Stimulated activated naive B cell treated with anti-CD40 and anti-IgM and Interleukin-4, amounts not matched to agents 10 μg/mL and 1 μg/mL and 100 μg/mL, for 72 hours (primary cell): Measurements from ENCODE around the gene CA11.
"Not testable (repeated sequence)": the region's sequence is repeated elsewhere in the genome, so short reads cannot be mapped to it uniquely, and the experiment has no call there.

Source experiments
- ATAC-seq, 2 donors: fragments of 150-1000 bp; cut with Tn5 transposase; replicated peaks; 2 replicates each; pipeline ENCODE4 v1.10.0; 2021; ENCODE audit warnings: moderate library complexity in 1 of 2
- DNase-seq: peaks from one replicate; pipeline ENCODE4 v3.0.0; 2021
- H3K27ac Mint-ChIP-seq: one replicate; pipeline ENCODE4 v1.8.0; 2022; ENCODE audit warnings: mild to moderate bottlenecking, mixed read lengths
- H3K27me3 Mint-ChIP-seq, 2 donors: one replicate each; pipeline ENCODE4 v1.8.0; 2022; ENCODE audit warnings: mixed read lengths in 2 of 2
- H3K36me3 Mint-ChIP-seq, 2 donors: one replicate each; pipeline ENCODE4 v1.8.0; 2022; ENCODE audit warnings: mixed read lengths in 2 of 2, mild to moderate bottlenecking in 1 of 2
- H3K4me1 Mint-ChIP-seq, 2 donors: one replicate each; pipeline ENCODE4 v1.8.0; 2022; ENCODE audit warnings: mixed read lengths in 2 of 2, mild to moderate bottlenecking in 1 of 2
- H3K4me3 Mint-ChIP-seq, 2 donors: one replicate each; pipeline ENCODE4 v1.8.0; 2022; ENCODE audit warnings: mild to moderate bottlenecking in 2 of 2, mixed read lengths in 2 of 2, moderate library complexity in 1 of 2
- H3K9me3 Mint-ChIP-seq, 2 donors: one replicate each; pipeline ENCODE4 v1.8.0; 2022; ENCODE audit warnings: mixed read lengths in 2 of 2, mild to moderate bottlenecking in 1 of 2

Gene CA11

GRCh38 chr19:48633148-48634035 is 12.6 kb downstream of the CA11 start:
- Mint-ChIP-seq H3K27ac (peak overlapping the region; percentile 91), H3K9me3 (peaks cover under 1% of the 10 kb centered on the region in 2 donors), H3K36me3 (peaks cover 11 to 21% of the 10 kb centered on the region in 2 donors), H3K4me3 (peak overlapping the region; percentile 47 to 85), H3K27me3 (no peaks in the 10 kb centered on the region), H3K4me1 (peaks cover 32 to 66% of the 10 kb centered on the region in 2 donors)
- DNase-seq (no peak), ATAC-seq (no peak)

GRCh38 chr19:48632692-48633147 is 13.3 kb downstream of the CA11 start:
- H3K4me1 Mint-ChIP-seq = peaks cover 30 to 60% of the 10 kb centered on the region in 2 donors

DNA sequence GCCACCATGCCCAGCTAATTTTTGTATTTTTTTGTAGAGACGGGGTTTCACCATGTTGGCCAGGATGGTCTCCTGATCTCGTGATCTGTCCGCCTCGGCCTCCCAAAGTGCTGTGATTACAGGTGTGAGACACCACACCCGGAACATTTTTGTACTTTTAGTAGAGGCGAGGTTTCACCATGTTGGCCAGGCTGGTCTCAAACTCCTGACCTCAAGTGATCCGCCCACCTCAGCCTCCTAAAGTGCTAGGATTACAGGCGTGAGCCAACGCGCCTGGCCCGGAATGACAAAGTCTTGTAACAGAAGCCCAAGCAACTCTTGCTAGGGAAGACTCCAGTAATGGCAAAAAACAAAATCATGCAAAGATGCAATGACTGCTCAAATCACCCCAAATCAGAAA is 13.7 kb downstream of the CA11 start:
- H3K36me3 Mint-ChIP-seq = peaks cover 11 to 20% of the 10 kb centered on the region in 2 donors

More at GRCh38 chr19:48632692-48633147, 13.3 kb downstream of the CA11 start:
- ATAC-seq = no peak
- H3K36me3 Mint-ChIP-seq = peaks cover 11 to 20% of the 10 kb centered on the region in 2 donors
- no peaks in the 10 kb centered on the region for H3K9me3 Mint-ChIP-seq
- H3K27ac Mint-ChIP-seq = peak overlapping the region; percentile 62
- DNase-seq = no peak
- H3K27me3 Mint-ChIP-seq = no peaks in the 10 kb centered on the region
- H3K4me3 Mint-ChIP-seq = no peak overlapping the region

GRCh38 chr19:48631225-48631624 is 14.8 kb downstream of the CA11 start:
- Mint-ChIP-seq H3K27ac (no peak overlapping the region), H3K27me3 (no peaks in the 10 kb centered on the region), H3K4me1 (peaks cover 33 to 63% of the 10 kb centered on the region in 2 donors), H3K36me3 (peaks cover 11 to 20% of the 10 kb centered on the region in 2 donors), H3K9me3 (no peaks in the 10 kb centered on the region), H3K4me3 (no peak overlapping the region)
- DNase-seq = no peak
- ATAC-seq = no peak

More for the DNA sequence above, 13.7 kb downstream of the CA11 start:
- H3K4me1 Mint-ChIP-seq = peaks cover 31 to 62% of the 10 kb centered on the region in 2 donors
- H3K27me3 Mint-ChIP-seq, ATAC-seq, H3K4me3 Mint-ChIP-seq, DNase-seq, H3K9me3 Mint-ChIP-seq: not testable (repeated sequence)
- H3K27ac Mint-ChIP-seq = peak overlapping the region; percentile 62

DNA sequence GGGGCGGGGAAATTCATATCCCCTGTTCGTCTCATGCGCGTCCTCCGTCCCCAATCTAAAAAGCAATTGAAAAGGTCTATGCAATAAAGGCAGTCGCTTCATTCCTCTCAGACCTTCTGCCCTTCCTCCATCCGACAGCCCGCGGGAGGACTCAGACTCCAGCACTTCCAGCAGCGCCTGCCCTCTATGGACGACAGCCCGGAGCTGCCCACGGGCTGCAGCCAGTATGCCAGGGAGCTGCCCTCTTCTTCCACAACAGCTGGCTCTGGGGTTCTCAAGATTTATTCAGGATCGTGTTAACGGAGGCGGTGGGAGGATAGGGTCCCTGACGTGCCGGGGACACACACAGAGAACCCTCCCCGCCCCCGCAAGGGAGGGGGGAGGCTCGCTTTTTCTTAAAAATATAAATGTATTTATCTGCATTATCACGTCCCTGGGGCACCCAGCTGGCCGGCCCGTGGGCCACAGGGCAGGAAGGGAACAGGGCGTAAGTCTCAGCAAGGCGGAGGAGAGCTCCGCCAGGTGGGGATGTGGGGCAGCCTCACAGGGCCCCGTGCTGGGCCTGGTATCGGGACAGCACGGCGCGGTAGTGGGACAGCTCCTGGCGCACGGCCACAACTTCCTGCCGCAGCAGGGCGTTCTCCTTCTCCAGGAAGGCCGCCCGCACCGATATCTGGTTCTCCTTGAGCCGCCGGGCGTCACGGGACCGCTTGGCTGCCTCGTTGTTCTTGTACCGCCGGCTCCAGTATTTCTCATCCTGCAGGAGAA is 15.5 kb downstream of the CA11 start:
- no peak for ATAC-seq
- no peak overlapping the region for H3K4me3 Mint-ChIP-seq
- H3K27ac Mint-ChIP-seq = peak overlapping the region; percentile 79
- H3K4me1 Mint-ChIP-seq = peaks cover 34 to 64% of the 10 kb centered on the region in 2 donors
- DNase-seq = no peak
- no peaks in the 10 kb centered on the region for H3K27me3 Mint-ChIP-seq
- H3K9me3 Mint-ChIP-seq = no peaks in the 10 kb centered on the region
- peaks cover 9 to 20% of the 10 kb centered on the region in 2 donors for H3K36me3 Mint-ChIP-seq

DNA sequence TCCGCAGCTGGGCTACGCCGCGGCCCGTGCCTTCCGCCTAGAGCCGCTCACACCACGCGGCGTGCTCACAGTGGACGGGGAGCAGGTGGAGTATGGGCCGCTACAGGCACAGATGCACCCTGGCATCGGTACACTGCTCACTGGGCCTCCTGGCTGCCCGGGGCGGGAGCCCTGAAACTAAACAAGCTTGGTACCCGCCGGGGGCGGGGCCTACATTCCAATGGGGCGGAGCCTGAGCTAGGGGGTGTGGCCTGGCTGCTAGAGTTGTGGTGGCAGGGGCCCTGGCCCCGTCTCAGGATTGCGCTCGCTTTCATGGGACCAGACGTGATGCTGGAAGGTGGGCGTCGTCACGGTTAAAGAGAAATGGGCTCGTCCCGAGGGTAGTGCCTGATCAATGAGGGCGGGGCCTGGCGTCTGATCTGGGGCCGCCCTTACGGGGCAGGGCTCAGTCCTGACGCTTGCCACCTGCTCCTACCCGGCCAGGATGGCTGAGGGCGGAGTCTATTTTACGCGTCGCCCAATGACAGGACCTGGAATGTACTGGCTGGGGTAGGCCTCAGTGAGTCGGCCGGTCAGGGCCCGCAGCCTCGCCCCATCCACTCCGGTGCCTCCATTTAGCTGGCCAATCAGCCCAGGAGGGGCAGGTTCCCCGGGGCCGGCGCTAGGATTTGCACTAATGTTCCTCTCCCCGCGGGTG is 16.2 kb downstream of the CA11 start:
- Mint-ChIP-seq H3K27ac (no peak overlapping the region), H3K27me3 (no peaks in the 10 kb centered on the region), H3K4me3 (no peak overlapping the region), H3K9me3 (no peaks in the 10 kb centered on the region), H3K4me1 (peaks cover 33 to 65% of the 10 kb centered on the region in 2 donors), H3K36me3 (peaks cover 12 to 20% of the 10 kb centered on the region in 2 donors)
- ATAC-seq (no peak), DNase-seq (no peak)

GRCh38 chr19:48629297-48629598 is 16.7 kb downstream of the CA11 start:
- Mint-ChIP-seq H3K9me3 (no peaks in the 10 kb centered on the region), H3K36me3 (peaks cover 13 to 20% of the 10 kb centered on the region in 2 donors), H3K4me3 (no peak overlapping the region), H3K4me1 (peaks cover 35 to 65% of the 10 kb centered on the region in 2 donors), H3K27ac (no peak overlapping the region), H3K27me3 (no peaks in the 10 kb centered on the region)
- ATAC-seq (no peak), DNase-seq (no peak)

- H3K27ac Mint-ChIP-seq = peak overlapping the region; percentile 85
- H3K27me3 Mint-ChIP-seq = no peaks in the 10 kb centered on the region
- H3K36me3 Mint-ChIP-seq = peaks cover 17 to 23% of the 10 kb centered on the region in 2 donors
- ATAC-seq (no peak), DNase-seq (no peak)
- no peaks in the 10 kb centered on the region for H3K9me3 Mint-ChIP-seq
- H3K4me1 Mint-ChIP-seq = peaks cover 37 to 65% of the 10 kb centered on the region in 2 donors
- H3K4me3 Mint-ChIP-seq = no peak overlapping the region
Measured at GRCh38 chr19:48628486-48629296, 17.3 kb downstream of the CA11 start.

DNA sequence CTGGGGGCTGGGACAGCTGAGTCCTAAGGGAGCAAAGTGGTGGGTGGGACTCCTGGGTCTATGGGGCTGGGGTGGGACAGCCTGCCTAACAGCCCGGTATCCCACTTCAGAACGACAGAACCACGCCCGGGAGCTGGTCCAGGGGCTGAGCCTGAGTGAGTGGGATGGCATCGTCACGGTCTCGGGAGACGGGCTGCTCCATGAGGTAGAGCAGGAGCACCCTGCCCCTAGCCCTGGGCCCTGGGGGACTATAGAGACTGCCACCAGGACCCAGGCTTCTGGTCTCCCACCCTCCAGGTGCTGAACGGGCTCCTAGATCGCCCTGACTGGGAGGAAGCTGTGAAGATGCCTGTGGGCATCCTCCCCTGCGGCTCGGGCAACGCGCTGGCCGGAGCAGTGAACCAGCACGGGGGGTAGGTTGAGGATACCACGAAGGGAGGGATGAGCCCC is 18.1 kb downstream of the CA11 start:
- H3K4me3 Mint-ChIP-seq = no peak overlapping the region
- no peak overlapping the region for H3K27ac Mint-ChIP-seq
- DNase-seq = no peak
- peaks cover 36 to 64% of the 10 kb centered on the region in 2 donors for H3K4me1 Mint-ChIP-seq
- H3K9me3 Mint-ChIP-seq = no peaks in the 10 kb centered on the region
- peaks cover 22 to 29% of the 10 kb centered on the region in 2 donors for H3K36me3 Mint-ChIP-seq
- H3K27me3 Mint-ChIP-seq = no peaks in the 10 kb centered on the region
- no peak for ATAC-seq

DNA sequence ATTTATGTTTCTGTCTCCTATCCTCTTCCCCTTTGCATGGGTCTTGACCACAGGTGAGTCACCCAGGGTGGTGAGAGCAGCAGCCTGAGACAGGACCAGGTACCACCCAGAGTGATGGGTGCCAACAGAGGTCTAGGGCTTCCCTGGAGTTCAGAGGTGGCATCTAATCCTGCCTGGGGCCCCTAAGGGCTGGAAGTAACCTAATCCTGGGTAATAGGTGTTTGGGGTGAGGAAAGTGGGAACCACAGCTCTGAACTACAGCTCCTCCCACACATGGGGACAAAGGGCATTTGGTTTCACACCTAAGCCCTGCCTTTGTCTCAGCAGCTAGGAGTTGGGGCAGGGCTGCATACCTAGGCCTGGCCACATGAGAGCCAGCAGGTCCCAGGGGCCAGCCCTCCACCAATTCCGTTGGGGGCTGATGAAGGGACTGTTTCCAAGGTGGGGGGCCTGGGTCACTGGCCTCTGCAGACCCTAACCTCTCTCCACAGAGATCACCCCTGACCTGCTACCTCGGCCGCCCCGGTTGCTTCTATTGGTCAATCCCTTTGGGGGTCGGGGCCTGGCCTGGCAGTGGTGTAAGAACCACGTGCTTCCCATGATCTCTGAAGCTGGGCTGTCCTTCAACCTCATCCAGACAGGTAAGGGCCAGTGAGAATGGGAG is 18.7 kb downstream of the CA11 start:
- peak overlapping the region; percentile 73 for H3K27ac Mint-ChIP-seq
- H3K9me3 Mint-ChIP-seq = no peaks in the 10 kb centered on the region
- ATAC-seq (peak; percentile 25 to 33), DNase-seq (no peak)
- no peak overlapping the region for H3K4me3 Mint-ChIP-seq
- no peaks in the 10 kb centered on the region for H3K27me3 Mint-ChIP-seq
- peaks cover 22 to 31% of the 10 kb centered on the region in 2 donors for H3K36me3 Mint-ChIP-seq
- peaks cover 34 to 63% of the 10 kb centered on the region in 2 donors for H3K4me1 Mint-ChIP-seq

- ATAC-seq (no peak), DNase-seq (no peak)
- peak overlapping the region; percentile 66 for H3K27ac Mint-ChIP-seq
- H3K36me3 Mint-ChIP-seq = peaks cover 26 to 38% of the 10 kb centered on the region in 2 donors
- H3K4me1 Mint-ChIP-seq = peaks cover 42 to 65% of the 10 kb centered on the region in 2 donors
- H3K4me3 Mint-ChIP-seq = peak overlapping the region in 1 of 2 donors; percentile 87
- H3K27me3 Mint-ChIP-seq = no peaks in the 10 kb centered on the region
- no peaks in the 10 kb centered on the region for H3K9me3 Mint-ChIP-seq
Measured at GRCh38 chr19:48625891-48626327, 20.1 kb downstream of the CA11 start.

- H3K36me3 Mint-ChIP-seq = peaks cover 24 to 31% of the 10 kb centered on the region in 2 donors
- H3K27ac Mint-ChIP-seq = peak overlapping the region; percentile 94
- peak overlapping the region; percentile 87 for H3K4me3 Mint-ChIP-seq
- peaks cover 42 to 61% of the 10 kb centered on the region in 2 donors for H3K4me1 Mint-ChIP-seq
- H3K27me3 Mint-ChIP-seq = no peaks in the 10 kb centered on the region
- H3K9me3 Mint-ChIP-seq = no peaks in the 10 kb centered on the region
- ATAC-seq (no peak), DNase-seq (no peak)
Measured at GRCh38 chr19:48624791-48625723, 20.9 kb downstream of the CA11 start.
